ENCODE data around the gene KREMEN1. TPM values are rescaled to one million over a fixed set of nuclear protein-coding genes. Genes with fewer than 3 reads are reported as not detected.

The KREMEN1 gene
- total and polyA plus RNA-seq, 2 of the 4 experiments (the other 2 are of a cell fraction), result 2.9 to 4.6 TPM

- ChIA-PET POLR2A (ENCODE audit: unreplicated experiment) (no interaction called here), CTCF (no interaction called here)
- Histone ChIP-seq H4K91ac (ENCODE audit: insufficient read depth, low read depth, low read length) (no peak overlapping the region), H2BK5ac (ENCODE audit: low read depth, low read length, poor library complexity, severe bottlenecking) (no peak overlapping the region), H2AK9ac (replicated peaks; ENCODE audit: low read depth, low read length, poor library complexity) (no peak overlapping the region), H3K18ac (ENCODE audit: low read depth, low read length) (no peak overlapping the region), H3K9me1 (ENCODE audit: insufficient read depth, low read length) (no peaks in the 10 kb centered on the region), H3K27me3 (ENCODE audit: control insufficient read depth, insufficient read depth, low read length) (peaks cover 18% of the 10 kb centered on the region), H3K14ac (replicated peaks; ENCODE audit: low read depth, low read length) (no peak overlapping the region), H3K4ac (ENCODE audit: low read depth, low read length) (no peak overlapping the region), H3K79me1 (ENCODE audit: low read depth in 1 of 2, low read length in 2 of 2) (no peaks in the 10 kb centered on the region), H3K9me3 (ENCODE audit: control insufficient read depth, insufficient read depth, low read length) (no peaks in the 10 kb centered on the region), H3K4me2 (ENCODE audit: low read depth, low read length) (no peak overlapping the region), H3K36me3 (ENCODE audit: control insufficient read depth, insufficient read depth, low read length) (no peaks in the 10 kb centered on the region), H2BK120ac (ENCODE audit: low read depth, low read length) (no peak overlapping the region), H3K56ac (ENCODE audit: extremely low read depth, insufficient read depth, low read length) (no peak overlapping the region), H3K9ac (ENCODE audit: low read depth, low read length) (no peak overlapping the region), H3K23ac (ENCODE audit: low read depth, low read length) (no peak overlapping the region), H2BK15ac (ENCODE audit: low read depth, low read length) (no peak overlapping the region), H3K4me1 (ENCODE audit: control insufficient read depth, insufficient read depth, low read length) (no peaks in the 10 kb centered on the region), H3K27ac (ENCODE audit: insufficient read depth, low read length) (no peak overlapping the region), H2AFZ (replicated peaks; ENCODE audit: low read length, poor library complexity) (no peak overlapping the region), H4K20me1 (ENCODE audit: insufficient read depth, low read length) (no peaks in the 10 kb centered on the region; the same call in 1 of the 2 replicates), H4K5ac (ENCODE audit: low read depth, low read length) (no peak overlapping the region), H2BK20ac (ENCODE audit: low read depth, low read length) (no peak overlapping the region), H2AK5ac (ENCODE audit: low read depth, low read length) (no peak overlapping the region), H3K4me3 (ENCODE audit: insufficient read depth, low read depth, low read length) (no peak overlapping the region), H4K8ac (ENCODE audit: low read depth in 2 of 2, low read length in 2 of 2) (no peak overlapping the region)
- no peak for DNase-seq
- in situ Hi-C loops (cut with MboI; ENCODE audit: low sequenced_read_pairs), result no loop called here
- no TSS peak for BruUV-seq (replicated peaks)
- dilution Hi-C loops (cut with HindIII; ENCODE audit: low sequenced_read_pairs, unreplicated experiment), result no loop called here
- intact Hi-C loops (cut with micrococcal nuclease), result no loop called here
- no peak for TF ChIP-seq NFE2L2 (IDR thresholded peaks at IDR 0.05; ENCODE audit: low read depth, low read length)
- no peak for TF ChIP-seq RAD21 (IDR thresholded peaks at IDR 0.05; ENCODE audit: low read length)
- TF ChIP-seq RFX5 (IDR thresholded peaks at IDR 0.05; ENCODE audit: low read depth, low read length), result no peak
- no peak for TF ChIP-seq CTCF (conservative IDR thresholded peaks at IDR 0.05; ENCODE audit: low read depth, low read length)
- TF ChIP-seq MXI1 (IDR thresholded peaks at IDR 0.05; ENCODE audit: borderline replicate concordance, low read depth, low read length), result no peak
- no peak for TF ChIP-seq CHD1 (IDR thresholded peaks at IDR 0.05; ENCODE audit: low read depth, low read length)
- TF ChIP-seq USF2 (IDR thresholded peaks at IDR 0.05; ENCODE audit: low read depth, low read length), result no peak
- TF ChIP-seq CEBPB (IDR thresholded peaks at IDR 0.05; ENCODE audit: low read depth, low read length), result no peak
- TF ChIP-seq SMC3 (IDR thresholded peaks at IDR 0.05; ENCODE audit: low read depth, low read length), result no peak
- 90% methylated on average over 6 of the region's 9 CpGs; no CpG with 5 or more reads in 1 of the 2 experiments for WGBS, 2 experiments (ENCODE audit: extremely low coverage in 2 of 2, insufficient read length in 1 of 2)
- no peak for ATAC-seq (ENCODE audit: low read depth)
These were observed 138.6 kb downstream of the KREMEN1 start for GRCh38 chr22:29211466-29211865.
